ENCODE data around the gene CEACAM16. TPM values are rescaled to one million over a fixed set of nuclear protein-coding genes. Genes with fewer than 3 reads are reported as not detected.
A peak's percentile ranks its signal among the peaks of the same experiment; 100 is the strongest.

Gene CEACAM16
- total RNA-seq, 6 donors from 2014 or later, result not detected

DNA sequence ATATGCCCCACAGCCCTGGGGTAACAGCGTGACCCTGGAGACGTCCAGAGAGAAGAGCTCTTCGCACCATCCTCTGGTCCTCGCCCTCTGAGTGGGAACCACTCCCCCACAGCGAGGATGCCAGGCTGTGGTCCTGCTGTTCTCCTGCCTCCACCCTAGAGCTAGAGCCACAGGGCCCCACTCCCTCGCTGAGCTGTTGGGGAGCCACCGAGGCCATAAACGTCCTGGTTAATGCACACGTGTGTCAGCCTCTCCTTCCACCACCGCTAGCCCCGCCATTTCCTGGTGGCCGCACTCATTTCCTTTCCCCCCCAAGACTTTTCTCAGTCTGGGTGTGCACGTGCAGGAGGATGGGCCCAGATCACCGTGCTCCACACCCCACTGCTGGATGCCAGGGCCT is 11.5 kb downstream of the CEACAM16 start:
- H3K27me3 ChIP-seq, result no peaks in the 10 kb centered on the region
- 58 to 74% methylated on average over 12 to 14 of the region's 14 CpGs for WGBS, 2 donors
- H3K36me3 ChIP-seq, result no peaks in the 10 kb centered on the region
- no peak for TF ChIP-seq EP300 (IDR thresholded peaks at IDR 0.05)
- no peak for TF ChIP-seq POLR2A (IDR thresholded peaks at IDR 0.05)
- no peak for TF ChIP-seq CTCF (IDR thresholded peaks at IDR 0.05)
- TF ChIP-seq POLR2AphosphoS5 (IDR thresholded peaks at IDR 0.05), result no peak
- H3K4me1 ChIP-seq, result no peaks in the 10 kb centered on the region
- no peak overlapping the region for H3K4me3 ChIP-seq
- DNase-seq, result no peak
- peak in 1 of 2 donors; percentile 61 for ATAC-seq (ENCODE audit: low FRiP score in 2 of 2)
- H3K9me3 ChIP-seq, result peaks cover 0 to 5% (median 2%) of the 10 kb centered on the region in 4 donors
- H3K27ac ChIP-seq, result no peak overlapping the region

GRCh38 chr19:44712864-44713515 is 14.0 kb downstream of the CEACAM16 start:
- no peak for TF ChIP-seq POLR2A (IDR thresholded peaks at IDR 0.05)
- no peak for TF ChIP-seq POLR2AphosphoS5 (IDR thresholded peaks at IDR 0.05)
- H3K4me3 ChIP-seq, result no peak overlapping the region
- 58 to 65% methylated on average over 4 of the region's 4 CpGs for WGBS, 2 donors
- no peaks in the 10 kb centered on the region for H3K36me3 ChIP-seq
- peaks cover 0 to 5% (median 2%) of the 10 kb centered on the region in 4 donors for H3K9me3 ChIP-seq
- DNase-seq (no peak), ATAC-seq (ENCODE audit: low FRiP score in 2 of 2) (no peak)
- no peaks in the 10 kb centered on the region for H3K27me3 ChIP-seq
- H3K27ac ChIP-seq, result no peak overlapping the region
- H3K4me1 ChIP-seq, result peaks cover 0 to 6% (median 2%) of the 10 kb centered on the region in 4 donors

DNA sequence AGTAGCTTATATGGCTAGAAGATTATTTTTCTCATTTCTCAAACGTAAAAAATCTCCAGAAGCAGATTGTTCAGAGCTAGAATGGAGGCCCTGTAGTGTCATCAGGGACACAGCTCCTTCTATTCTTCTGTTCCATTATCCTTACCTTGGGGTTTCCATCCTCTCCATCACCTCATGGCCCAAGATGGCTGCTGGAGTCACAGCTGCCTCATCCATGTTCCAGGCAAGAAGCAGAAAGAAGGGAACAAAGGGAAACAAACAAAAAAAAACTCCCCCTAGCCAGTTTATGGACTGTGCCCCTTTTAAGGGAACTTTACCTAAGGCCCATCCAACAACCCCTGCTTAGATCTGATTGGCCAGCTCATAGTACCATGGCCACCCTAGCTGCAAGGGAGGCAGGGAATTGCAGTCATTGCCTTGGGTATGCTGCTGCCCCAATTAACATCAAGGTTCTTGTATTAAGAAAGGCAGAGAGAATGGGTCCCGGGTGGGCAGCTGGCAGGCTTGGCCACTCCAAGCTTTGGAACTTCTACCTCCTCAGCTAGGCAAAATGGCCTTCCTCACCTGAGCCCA is 15.7 kb downstream of the CEACAM16 start:
- 42 to 62% methylated on average over 2 of the region's 2 CpGs for WGBS, 2 donors
- Histone ChIP-seq H3K27me3 (no peaks in the 10 kb centered on the region), H3K27ac (no peak overlapping the region), H3K36me3 (no peaks in the 10 kb centered on the region), H3K4me3 (no peak overlapping the region), H3K4me1 (peaks cover 14 to 22% (median 17%) of the 10 kb centered on the region in 4 donors), H3K9me3 (peaks cover 0 to 5% (median 2%) of the 10 kb centered on the region in 4 donors)
- TF ChIP-seq EP300 (IDR thresholded peaks at IDR 0.05), result no peak
- TF ChIP-seq POLR2AphosphoS5 (IDR thresholded peaks at IDR 0.05), result no peak
- TF ChIP-seq CTCF (IDR thresholded peaks at IDR 0.05), result no peak
- no peak for TF ChIP-seq POLR2A (IDR thresholded peaks at IDR 0.05)
- ATAC-seq (ENCODE audit: low FRiP score in 2 of 2), result no peak
- DNase-seq, result no peak

DNA sequence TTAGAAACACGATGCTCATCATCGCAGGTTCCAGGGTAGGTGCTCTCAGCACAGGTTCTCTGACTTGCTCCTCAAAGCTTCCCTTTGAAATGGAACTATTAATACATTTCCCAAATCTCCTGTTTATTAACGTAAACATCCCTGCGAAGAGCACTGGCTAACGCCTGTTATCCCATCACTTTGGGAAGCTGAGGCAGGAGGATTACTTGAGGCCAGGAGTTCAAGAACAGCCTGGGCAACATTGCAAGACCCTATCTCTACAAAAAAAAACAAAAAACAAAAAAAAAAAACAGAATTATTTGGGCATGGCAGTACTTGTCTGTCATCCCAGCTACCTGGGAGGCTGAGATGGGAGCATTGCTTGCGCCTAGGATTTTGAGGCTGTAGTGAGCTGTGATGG is 18.7 kb downstream of the CEACAM16 start:
- Histone ChIP-seq H3K27ac (peak overlapping the region in 3 of 4 donors; percentile 84 to 91 (median 90)), H3K9me3 (peaks cover 0 to 5% (median 2%) of the 10 kb centered on the region in 4 donors), H3K36me3 (no peaks in the 10 kb centered on the region), H3K27me3 (no peaks in the 10 kb centered on the region), H3K4me1 (peaks cover 21 to 41% (median 35%) of the 10 kb centered on the region in 4 donors), H3K4me3 (peak overlapping the region in 1 of 4 donors; percentile 28)
- DNase-seq (no peak), ATAC-seq (ENCODE audit: low FRiP score in 2 of 2) (no peak)
- TF ChIP-seq POLR2AphosphoS5 (IDR thresholded peaks at IDR 0.05), result no peak
- no peak for TF ChIP-seq POLR2A (IDR thresholded peaks at IDR 0.05)
- no peak for TF ChIP-seq EP300 (IDR thresholded peaks at IDR 0.05)
- no peak for TF ChIP-seq CTCF (IDR thresholded peaks at IDR 0.05)
- WGBS, 2 donors, result 80 to 81% methylated on average over 6 of the region's 6 CpGs

GRCh38 chr19:44718441-44719261 is 19.7 kb downstream of the CEACAM16 start:
- Histone ChIP-seq H3K36me3 (no peaks in the 10 kb centered on the region), H3K4me3 (peak overlapping the region in 3 of 4 donors; percentile 18 to 30 (median 28)), H3K9me3 (peaks cover 0 to 5% (median 2%) of the 10 kb centered on the region in 4 donors), H3K4me1 (peaks cover 28 to 48% (median 45%) of the 10 kb centered on the region in 4 donors), H3K27ac (peak overlapping the region; percentile 84 to 91 (median 90)), H3K27me3 (no peaks in the 10 kb centered on the region)
- DNase-seq (peak; percentile 57 to 73), ATAC-seq (ENCODE audit: low FRiP score in 2 of 2) (peak; percentile 57 to 80)
- 16 to 23% methylated on average over 11 of the region's 11 CpGs for WGBS, 2 donors
- TF ChIP-seq EP300 (IDR thresholded peaks at IDR 0.05) (peak in 2 of 4 donors; percentile 23 to 31), CTCF (IDR thresholded peaks at IDR 0.05) (no peak), POLR2A (IDR thresholded peaks at IDR 0.05) (no peak), POLR2AphosphoS5 (IDR thresholded peaks at IDR 0.05) (peak; percentile 49 to 58)

Measured in upper lobe of left lung (tissue), 6 donors.